Epidermal melanocyte (primary cell): ENCODE data around the gene GPS1.

Source experiments
- DNase-seq: peaks from one replicate; pipeline ENCODE4 v3.0.0; 2011; ENCODE audit warnings: low spot score; ENCODE audit not compliant: insufficient read length

GPS1 gene

DNA sequence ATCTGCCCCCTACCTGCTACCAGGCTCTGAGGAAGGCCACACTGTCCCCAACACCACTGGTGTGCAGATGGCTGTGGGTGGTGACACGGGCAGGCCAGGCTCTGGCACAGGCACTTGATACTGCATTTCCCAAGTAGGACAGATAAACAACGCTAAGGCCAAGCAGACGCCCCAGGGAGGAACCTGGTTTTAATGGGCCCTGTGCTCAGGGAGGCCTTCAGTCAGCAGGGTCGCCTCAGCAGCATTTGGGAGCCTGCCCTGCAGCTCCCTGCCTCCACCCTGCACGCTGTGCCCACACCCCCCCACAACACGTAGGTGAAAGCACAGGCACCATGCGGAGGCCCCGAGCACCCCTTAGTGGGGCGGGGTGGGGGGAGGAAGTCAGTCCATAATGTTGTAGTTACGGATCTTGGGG lies 49.6 kb downstream of the GPS1 start:
- DNase-seq: no peak

DNA sequence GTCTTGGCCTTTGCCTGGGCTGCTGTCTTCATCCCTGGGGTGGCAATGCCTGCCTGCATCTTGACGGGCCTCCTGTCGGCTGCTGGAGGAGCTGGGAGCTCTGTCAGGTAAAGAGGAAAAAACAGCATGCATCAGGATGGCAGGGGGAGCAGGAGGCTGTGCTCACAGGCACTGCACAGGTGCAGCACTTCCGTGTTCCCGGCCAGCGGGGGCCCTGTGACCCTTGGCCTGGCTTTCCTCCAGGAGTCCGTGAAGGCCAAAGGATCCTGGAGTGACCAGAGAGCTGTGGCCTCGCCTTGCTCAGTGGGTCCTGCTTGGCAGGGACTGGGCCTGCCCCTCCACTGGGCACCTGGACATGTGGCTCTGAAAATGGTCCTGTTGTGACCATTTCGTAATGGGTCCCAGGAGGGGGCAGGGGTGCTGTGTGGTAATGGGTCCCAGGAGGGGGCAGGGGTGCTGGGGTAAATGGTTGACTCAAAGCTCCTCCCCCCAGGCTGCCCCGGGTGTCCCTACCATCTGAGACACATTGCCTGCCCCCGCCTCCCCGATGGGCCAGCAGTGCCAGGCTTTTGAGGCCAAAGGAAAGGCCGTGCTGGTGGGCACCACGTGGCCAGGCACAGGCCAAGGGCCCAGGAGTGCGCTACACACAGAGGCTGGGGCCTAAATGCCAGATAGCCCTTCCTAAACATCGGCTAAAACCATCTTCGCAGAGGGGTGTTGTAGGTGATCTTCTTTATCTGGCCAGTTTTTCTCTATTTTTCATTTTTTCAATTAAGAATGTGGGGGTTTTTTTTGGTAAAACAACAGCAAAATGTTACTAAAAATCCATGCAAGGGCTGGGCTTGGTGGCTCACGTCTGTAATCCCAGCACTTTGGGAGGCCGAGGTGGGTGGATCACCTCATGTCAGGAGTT lies 50.3 kb downstream of the GPS1 start:
- no peak for DNase-seq

DNA sequence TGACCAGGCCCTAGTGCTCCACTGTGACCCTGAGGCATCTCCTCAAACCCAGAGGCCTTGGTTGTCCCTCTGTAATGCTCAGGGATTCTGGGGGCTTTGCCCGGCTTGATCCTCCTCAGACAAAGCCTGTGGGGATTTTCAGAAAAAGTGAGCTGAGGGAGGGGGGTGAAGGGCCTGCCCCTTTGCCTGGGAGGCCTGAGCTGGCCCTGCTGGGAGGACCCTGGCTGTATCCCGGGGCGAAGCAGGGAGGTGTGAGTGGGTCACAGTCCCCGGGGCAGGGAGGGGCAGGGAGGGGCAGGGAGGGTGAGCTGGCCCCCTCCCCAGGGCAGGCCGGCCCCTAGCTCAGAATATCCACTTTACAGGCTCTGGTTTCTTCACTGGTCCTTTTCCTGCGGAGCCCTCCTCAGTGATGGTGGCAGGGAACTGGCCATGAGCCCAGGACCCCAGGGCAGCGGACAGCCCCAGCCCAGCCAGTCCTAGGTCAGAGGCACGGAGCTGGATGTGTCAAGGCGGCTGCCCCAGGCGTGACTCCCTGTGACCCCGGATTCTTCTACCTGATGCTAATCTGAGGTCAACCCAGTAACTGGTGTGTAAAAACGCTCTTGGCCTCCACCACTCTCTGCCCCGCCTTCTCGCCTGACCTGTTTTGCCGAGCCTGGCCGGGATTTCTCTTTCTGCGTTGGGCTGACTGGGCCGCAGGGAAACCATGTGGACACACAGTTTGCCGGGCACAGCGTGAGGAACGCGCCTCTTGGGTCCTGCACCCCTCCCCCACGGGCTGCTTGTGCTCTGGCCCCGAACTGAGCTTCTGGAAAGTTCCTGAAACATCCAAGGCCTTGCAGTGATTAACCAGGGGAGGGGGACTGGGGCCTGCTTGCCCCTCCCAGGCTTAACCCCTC lies 52.1 kb downstream of the GPS1 start:
- DNase-seq: no peak

DNA sequence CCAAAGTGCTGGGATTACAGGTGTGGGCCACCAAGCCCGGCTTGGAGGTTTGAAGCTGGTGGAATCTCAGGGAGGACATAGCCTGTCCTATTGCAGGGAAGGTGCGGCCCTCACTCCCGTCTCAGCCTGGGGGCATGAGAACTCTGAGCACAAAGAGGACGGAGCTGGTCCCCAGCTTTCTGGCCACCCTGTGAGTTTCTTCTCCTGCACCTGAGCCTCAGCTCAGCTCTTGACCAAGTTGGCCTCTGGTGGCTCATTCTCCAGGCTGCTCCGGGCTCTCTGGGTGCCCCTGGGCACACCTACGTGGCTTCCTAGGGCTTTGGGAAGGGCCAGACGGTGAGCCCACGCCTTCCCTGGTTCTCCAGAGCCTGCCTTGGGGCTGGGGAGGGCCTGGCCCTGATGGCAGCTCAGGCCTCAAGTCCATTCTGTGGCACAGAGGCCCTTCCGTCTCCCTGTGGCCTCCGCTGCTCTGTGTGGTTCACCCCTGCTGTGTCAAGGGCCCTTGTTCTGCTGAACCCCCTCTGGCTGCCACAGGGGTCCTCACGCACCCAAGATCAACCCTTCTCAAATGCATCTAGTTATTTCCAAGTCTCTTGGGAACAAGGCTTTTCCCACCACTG lies 53.2 kb downstream of the GPS1 start:
- no peak for DNase-seq

DNA sequence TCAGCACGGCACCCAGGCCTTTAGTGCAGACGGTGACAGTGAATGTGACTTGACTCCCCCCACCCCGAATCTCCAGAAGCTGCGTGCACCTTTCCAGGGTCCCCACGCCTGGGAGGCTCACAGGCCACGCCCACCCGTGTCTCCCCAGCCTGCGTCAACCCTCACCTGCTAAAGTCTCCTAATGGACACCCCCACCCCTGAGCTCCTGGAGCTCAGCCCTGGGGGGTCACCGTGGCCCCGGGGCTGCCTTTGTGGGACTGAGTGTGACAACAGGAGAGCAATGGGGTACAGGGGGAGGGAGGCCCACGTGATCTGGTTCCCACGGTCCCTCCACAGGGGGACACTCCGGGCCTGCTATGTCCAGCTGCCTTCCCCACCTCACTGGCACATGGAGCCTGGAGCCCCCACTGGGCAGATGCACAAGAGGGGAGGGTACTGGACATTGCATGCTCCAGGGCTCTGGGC lies 53.8 kb downstream of the GPS1 start:
- DNase-seq: no peak

DNA sequence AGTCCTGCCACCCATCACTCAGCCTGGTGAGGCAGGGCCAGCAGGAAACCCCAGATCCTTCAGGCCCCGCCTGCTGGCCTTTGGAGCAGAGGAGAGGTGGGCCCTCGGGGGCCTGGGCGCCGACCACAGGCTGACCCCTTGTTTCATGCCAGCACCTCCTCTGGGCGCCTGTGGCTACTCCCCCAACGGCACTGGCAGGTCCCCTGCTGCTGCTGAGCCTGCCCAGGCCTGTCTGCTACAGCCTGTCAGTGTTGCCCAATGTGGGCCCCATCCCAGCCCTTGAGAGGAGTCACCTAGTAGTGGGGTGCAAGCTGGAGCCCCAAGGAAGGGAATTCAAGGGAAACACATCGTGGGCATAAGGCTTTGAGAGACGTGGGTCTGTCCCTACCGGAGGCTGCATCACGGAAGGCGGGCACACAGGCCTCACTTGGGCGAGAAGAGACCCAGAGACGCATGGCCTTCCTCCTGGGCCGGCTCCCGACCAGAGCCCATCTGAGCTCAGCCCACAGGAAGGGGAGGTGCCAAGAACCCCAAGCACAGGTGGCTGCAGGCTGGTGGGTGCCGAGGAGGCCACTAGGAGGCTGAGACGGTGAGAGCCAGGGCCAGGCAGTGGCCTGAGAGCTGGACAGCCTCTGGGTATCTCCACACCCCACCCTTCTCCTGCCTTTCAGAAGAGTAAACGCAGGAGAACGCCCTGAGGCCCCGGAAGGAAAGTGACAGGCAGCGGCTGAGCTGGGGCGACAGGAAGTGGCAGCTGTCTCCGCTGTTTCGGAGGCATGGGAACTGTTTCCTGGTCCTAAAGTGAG lies 54.4 kb downstream of the GPS1 start:
- DNase-seq: no peak

DNA sequence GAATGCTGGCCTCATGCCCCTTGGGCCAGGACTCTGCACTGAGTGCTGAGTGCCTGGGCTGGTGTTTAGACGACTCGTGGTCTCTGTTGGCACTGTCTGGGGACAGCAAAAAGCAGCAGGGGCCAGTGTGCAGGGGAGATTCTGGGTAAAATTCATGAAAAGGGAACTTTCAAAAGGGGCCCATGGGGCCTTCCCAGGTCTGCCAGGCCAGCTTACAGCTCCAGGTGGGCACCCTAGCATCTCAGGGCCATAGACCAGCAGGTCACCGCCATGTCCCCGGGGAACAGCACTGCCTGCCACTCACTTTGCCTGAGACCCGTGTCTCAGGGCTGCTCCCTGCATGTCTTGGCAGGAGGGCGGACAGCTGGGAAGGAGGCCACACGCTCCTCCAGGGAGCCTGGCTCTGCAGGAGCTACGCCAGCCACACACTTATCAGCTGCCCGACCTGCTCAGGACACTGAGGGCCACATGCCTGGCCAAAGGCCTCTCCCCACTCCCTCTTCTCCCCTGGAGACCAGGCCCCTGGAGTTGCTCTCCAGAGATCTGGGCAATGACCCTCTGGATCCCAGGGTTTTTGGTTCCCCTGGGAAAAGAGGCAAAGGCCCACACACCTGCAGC lies 55.1 kb downstream of the GPS1 start:
- DNase-seq: no peak
